ENCODE measurements around the gene ALKBH4.
"Not testable (repeated sequence)": the region's sequence is repeated elsewhere in the genome, so short reads cannot be mapped to it uniquely, and the experiment has no call there.

Gene ALKBH4

DNA sequence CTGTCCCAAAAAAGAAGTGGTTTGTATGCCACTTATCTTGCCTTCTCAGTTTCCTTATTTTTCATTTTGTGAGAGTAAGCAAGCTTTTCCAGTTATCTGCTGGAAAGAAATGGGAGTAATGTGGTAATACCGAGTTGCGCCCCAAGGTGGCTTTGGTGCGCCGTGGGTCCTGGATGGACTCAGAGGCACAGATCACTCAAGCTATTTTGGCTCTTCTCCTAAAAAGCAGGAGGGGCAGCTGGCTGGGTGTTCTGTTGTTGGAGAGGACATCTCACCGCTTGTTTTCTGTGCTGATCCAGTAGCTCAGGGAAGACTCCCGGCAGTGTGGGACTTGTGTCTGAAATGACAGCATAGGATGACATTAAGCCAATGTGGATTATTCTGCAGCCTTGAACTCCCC lies 52.1 kb downstream of the ALKBH4 start:
- DNase-seq (ENCODE audit: low read depth, low spot score): no peak
- Histone ChIP-seq H3K9me3 (ENCODE audit: insufficient read depth, low read length) (no peaks in the 10 kb centered on the region), H3K9ac (ENCODE audit: insufficient read length, low read depth) (no peak overlapping the region), H3K27me3 (ENCODE audit: insufficient read depth, insufficient read length) (no peaks in the 10 kb centered on the region), H3K36me3 (ENCODE audit: insufficient read depth, insufficient read length, low read length) (peaks cover 80% of the 10 kb centered on the region), H3K4me1 (ENCODE audit: insufficient read depth, insufficient read length) (no peaks in the 10 kb centered on the region), H3K4me3 (ENCODE audit: insufficient read length, low read depth) (no peak overlapping the region)
- TF ChIP-seq YY1 (IDR thresholded peaks at IDR 0.05; ENCODE audit: insufficient read depth, insufficient read length): no peak
- no peak for TF ChIP-seq SUZ12 (IDR thresholded peaks at IDR 0.05; ENCODE audit: extremely low read depth, insufficient read depth, insufficient read length)
- no peak for TF ChIP-seq ZNF274 (IDR thresholded peaks at IDR 0.05; ENCODE audit: low read depth, low read length)

DNA sequence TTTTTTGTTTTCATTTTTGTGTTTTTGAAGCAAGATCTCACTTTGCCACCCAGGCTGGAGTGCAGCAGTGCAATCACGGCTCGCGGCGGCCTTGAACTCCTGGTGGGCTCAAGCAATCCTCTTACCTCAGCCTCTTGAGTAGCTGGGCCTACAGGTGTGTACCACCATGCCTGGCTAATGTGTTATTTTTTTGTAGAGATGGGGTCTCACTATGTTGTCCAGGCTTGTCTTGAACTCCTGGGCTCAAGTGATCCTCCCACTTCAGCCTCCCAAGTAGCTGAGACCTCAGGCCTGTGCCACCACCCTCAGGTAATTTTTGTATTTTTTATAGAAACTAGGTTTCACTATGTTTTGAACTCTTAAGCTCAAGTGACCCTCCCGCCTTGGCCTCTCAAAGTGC lies 53.7 kb downstream of the ALKBH4 start:
- Histone ChIP-seq H3K9me3 (ENCODE audit: insufficient read depth, low read length) (no peaks in the 10 kb centered on the region), H3K4me1 (ENCODE audit: insufficient read depth, insufficient read length) (no peaks in the 10 kb centered on the region), H3K4me3 (ENCODE audit: insufficient read length, low read depth) (no peak overlapping the region), H3K9ac (ENCODE audit: insufficient read length, low read depth) (no peak overlapping the region), H3K36me3 (ENCODE audit: insufficient read depth, insufficient read length, low read length) (peaks cover 89% of the 10 kb centered on the region), H3K27me3 (ENCODE audit: insufficient read depth, insufficient read length) (no peaks in the 10 kb centered on the region)
- TF ChIP-seq SUZ12 (IDR thresholded peaks at IDR 0.05; ENCODE audit: extremely low read depth, insufficient read depth, insufficient read length) (no peak), ZNF274 (IDR thresholded peaks at IDR 0.05; ENCODE audit: low read depth, low read length) (no peak), YY1 (IDR thresholded peaks at IDR 0.05; ENCODE audit: insufficient read depth, insufficient read length) (no peak)
- DNase-seq (ENCODE audit: low read depth, low spot score): no peak

DNA sequence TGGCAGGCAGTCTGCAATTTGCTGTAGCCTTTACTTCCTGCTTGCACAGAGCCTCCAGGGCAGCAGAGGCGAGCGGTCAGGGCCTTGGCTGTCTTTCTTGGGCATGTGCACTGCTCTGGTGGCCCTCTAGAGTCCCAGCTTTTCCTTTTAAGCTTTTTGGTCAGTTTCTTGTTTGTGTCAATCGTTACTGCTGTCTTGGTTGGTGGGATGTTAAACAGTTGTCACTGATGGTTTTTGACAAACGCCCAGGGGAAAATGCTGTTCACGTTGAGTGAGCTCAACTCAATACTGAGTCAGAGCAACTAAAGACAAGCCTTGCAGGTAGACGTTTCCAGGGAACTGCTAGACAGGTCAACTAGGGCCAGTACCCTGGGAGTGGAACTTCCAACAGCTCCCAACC lies 54.5 kb downstream of the ALKBH4 start:
- TF ChIP-seq ZNF274 (IDR thresholded peaks at IDR 0.05; ENCODE audit: low read depth, low read length) (no peak), SUZ12 (IDR thresholded peaks at IDR 0.05; ENCODE audit: extremely low read depth, insufficient read depth, insufficient read length) (no peak), YY1 (IDR thresholded peaks at IDR 0.05; ENCODE audit: insufficient read depth, insufficient read length) (no peak)
- H3K4me3 ChIP-seq (ENCODE audit: insufficient read length, low read depth): no peak overlapping the region
- no peak for DNase-seq (ENCODE audit: low read depth, low spot score)
- peaks cover 92% of the 10 kb centered on the region for H3K36me3 ChIP-seq (ENCODE audit: insufficient read depth, insufficient read length, low read length)
- no peak overlapping the region for H3K9ac ChIP-seq (ENCODE audit: insufficient read length, low read depth)
- H3K27me3 ChIP-seq (ENCODE audit: insufficient read depth, insufficient read length): no peaks in the 10 kb centered on the region
- H3K4me1 ChIP-seq (ENCODE audit: insufficient read depth, insufficient read length): no peaks in the 10 kb centered on the region
- no peaks in the 10 kb centered on the region for H3K9me3 ChIP-seq (ENCODE audit: insufficient read depth, low read length)

DNA sequence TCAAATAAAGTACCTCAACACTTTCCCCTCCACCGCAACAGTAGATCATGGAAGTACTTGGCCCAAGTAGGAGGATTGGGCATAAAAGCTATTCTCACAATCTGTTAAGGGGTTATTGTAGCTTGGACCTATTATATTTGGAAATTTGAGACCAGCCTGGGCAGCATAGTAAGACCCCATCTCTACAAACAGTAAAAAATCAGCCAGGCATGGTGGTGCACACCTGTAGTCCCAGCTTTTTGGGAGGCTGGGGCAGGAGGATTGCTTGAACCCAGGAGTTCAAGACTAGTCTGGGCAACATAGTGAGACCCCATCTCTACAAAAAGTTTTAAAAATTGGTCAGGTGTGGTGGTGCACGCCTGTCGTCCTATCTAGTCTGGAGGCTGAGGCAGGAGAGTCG lies 55.3 kb downstream of the ALKBH4 start:
- H3K4me1 ChIP-seq (ENCODE audit: insufficient read depth, insufficient read length): no peaks in the 10 kb centered on the region
- H3K9me3 ChIP-seq (ENCODE audit: insufficient read depth, low read length): no peaks in the 10 kb centered on the region
- H3K27me3 ChIP-seq (ENCODE audit: insufficient read depth, insufficient read length): no peaks in the 10 kb centered on the region
- TF ChIP-seq YY1 (IDR thresholded peaks at IDR 0.05; ENCODE audit: insufficient read depth, insufficient read length) (no peak), ZNF274 (IDR thresholded peaks at IDR 0.05; ENCODE audit: low read depth, low read length) (no peak), SUZ12 (IDR thresholded peaks at IDR 0.05; ENCODE audit: extremely low read depth, insufficient read depth, insufficient read length) (no peak)
- H3K9ac ChIP-seq (ENCODE audit: insufficient read length, low read depth): no peak overlapping the region
- peaks cover 92% of the 10 kb centered on the region for H3K36me3 ChIP-seq (ENCODE audit: insufficient read depth, insufficient read length, low read length)
- H3K4me3 ChIP-seq (ENCODE audit: insufficient read length, low read depth): no peak overlapping the region
- no peak for DNase-seq (ENCODE audit: low read depth, low spot score)

DNA sequence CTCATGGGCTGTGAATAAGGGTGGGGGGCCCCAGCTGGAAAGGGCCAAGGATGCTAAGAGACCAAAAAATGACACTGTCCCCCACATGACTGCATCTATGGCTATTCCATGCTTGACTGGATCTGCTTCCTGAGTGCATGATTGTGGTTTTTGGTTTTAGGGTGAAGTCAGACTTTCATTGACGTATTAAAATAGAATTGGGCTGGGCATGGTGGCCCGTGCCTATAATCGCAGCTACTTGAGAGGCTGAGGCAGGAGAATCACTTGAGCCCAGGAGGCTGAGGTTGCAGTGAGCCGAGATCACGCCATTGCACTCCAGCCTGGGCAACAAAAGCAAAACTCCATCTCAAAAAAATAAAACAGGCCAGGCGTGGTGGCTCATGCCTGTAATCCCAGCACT lies 56.1 kb downstream of the ALKBH4 start:
- peaks cover 94% of the 10 kb centered on the region for H3K36me3 ChIP-seq (ENCODE audit: insufficient read depth, insufficient read length, low read length)
- not testable (repeated sequence) for H3K27me3 ChIP-seq (ENCODE audit: insufficient read depth, insufficient read length); DNase-seq (ENCODE audit: low read depth, low spot score); H3K4me1 ChIP-seq (ENCODE audit: insufficient read depth, insufficient read length); H3K9me3 ChIP-seq (ENCODE audit: insufficient read depth, low read length); H3K4me3 ChIP-seq (ENCODE audit: insufficient read length, low read depth); H3K9ac ChIP-seq (ENCODE audit: insufficient read length, low read depth)

DNA sequence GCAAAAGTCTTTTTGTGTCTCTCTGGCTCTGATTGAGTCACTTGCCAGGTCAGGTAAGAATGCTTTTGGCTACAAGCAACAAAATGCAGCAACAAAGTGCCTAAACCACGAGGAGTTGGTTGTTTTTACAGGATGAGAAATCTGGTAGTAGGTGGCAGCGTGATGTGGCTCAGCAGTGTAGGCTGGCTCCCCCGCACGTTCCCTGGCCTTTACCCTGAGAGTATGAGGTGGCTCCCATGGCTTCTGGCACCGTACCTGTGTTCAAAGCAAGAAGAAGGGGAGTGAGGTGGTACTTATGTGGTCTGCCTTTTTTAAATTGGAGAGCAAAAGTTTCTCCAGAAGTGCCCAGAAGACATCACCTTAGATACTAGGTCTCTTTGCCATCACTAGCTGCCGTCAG lies 56.8 kb downstream of the ALKBH4 start:
- Histone ChIP-seq H3K36me3 (ENCODE audit: insufficient read depth, insufficient read length, low read length) (peaks cover 94% of the 10 kb centered on the region), H3K9ac (ENCODE audit: insufficient read length, low read depth) (no peak overlapping the region), H3K9me3 (ENCODE audit: insufficient read depth, low read length) (no peaks in the 10 kb centered on the region), H3K27me3 (ENCODE audit: insufficient read depth, insufficient read length) (no peaks in the 10 kb centered on the region), H3K4me1 (ENCODE audit: insufficient read depth, insufficient read length) (no peaks in the 10 kb centered on the region), H3K4me3 (ENCODE audit: insufficient read length, low read depth) (no peak overlapping the region)
- no peak for TF ChIP-seq ZNF274 (IDR thresholded peaks at IDR 0.05; ENCODE audit: low read depth, low read length)
- no peak for TF ChIP-seq YY1 (IDR thresholded peaks at IDR 0.05; ENCODE audit: insufficient read depth, insufficient read length)
- TF ChIP-seq SUZ12 (IDR thresholded peaks at IDR 0.05; ENCODE audit: extremely low read depth, insufficient read depth, insufficient read length): no peak
- no peak for DNase-seq (ENCODE audit: low read depth, low spot score)
